Stimulated activated CD4-positive, alpha-beta T cell treated with anti-CD3 and anti-CD28 coated beads, Interleukin-4, amount 100 ng/mL, for 24 hours (primary cell): ENCODE data around the gene TICAM1.

Source experiments
- DNase-seq: peaks from one replicate; pipeline ENCODE4 v3.0.0-alpha.2; 2020

The TICAM1 gene

GRCh38 chr19:4768934-4769777 lies 62.4 kb downstream of the TICAM1 start:
- peak; percentile 81 for DNase-seq
